Measurements from ENCODE around the gene KRTAP4-5.

DNA sequence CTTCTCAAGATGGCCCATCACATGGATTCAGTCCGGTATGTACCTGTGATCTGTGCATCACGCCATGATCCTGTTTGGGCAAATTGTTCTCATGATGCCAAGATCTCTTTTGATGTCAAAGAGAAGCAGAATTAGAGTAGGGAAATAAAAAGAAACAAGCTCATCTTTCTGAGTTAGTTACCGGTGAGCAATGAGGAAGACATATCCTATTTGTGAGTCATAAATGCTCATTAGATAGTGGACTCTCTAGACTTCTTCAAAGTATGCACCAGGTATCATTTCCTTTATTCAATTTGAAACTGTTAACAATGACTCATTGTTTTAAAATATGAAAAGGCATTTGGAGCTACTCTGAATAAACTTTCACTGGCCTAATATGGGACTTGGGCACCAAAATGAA is 17.6 kb downstream of the KRTAP4-5 start:
- TF ChIP-seq POLR2AphosphoS5 (IDR thresholded peaks at IDR 0.05; ENCODE audit: low read depth): no peak
- TF ChIP-seq, protein P1, sequence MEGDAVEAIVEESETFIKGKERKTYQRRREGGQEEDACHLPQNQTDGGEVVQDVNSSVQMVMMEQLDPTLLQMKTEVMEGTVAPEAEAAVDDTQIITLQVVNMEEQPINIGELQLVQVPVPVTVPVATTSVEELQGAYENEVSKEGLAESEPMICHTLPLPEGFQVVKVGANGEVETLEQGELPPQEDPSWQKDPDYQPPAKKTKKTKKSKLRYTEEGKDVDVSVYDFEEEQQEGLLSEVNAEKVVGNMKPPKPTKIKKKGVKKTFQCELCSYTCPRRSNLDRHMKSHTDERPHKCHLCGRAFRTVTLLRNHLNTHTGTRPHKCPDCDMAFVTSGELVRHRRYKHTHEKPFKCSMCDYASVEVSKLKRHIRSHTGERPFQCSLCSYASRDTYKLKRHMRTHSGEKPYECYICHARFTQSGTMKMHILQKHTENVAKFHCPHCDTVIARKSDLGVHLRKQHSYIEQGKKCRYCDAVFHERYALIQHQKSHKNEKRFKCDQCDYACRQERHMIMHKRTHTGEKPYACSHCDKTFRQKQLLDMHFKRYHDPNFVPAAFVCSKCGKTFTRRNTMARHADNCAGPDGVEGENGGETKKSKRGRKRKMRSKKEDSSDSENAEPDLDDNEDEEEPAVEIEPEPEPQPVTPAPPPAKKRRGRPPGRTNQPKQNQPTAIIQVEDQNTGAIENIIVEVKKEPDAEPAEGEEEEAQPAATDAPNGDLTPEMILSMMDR (IDR thresholded peaks at IDR 0.05; ENCODE audit: insufficient read depth, low read length): no peak
